ENCODE data around the gene TCEANC2.

DNA sequence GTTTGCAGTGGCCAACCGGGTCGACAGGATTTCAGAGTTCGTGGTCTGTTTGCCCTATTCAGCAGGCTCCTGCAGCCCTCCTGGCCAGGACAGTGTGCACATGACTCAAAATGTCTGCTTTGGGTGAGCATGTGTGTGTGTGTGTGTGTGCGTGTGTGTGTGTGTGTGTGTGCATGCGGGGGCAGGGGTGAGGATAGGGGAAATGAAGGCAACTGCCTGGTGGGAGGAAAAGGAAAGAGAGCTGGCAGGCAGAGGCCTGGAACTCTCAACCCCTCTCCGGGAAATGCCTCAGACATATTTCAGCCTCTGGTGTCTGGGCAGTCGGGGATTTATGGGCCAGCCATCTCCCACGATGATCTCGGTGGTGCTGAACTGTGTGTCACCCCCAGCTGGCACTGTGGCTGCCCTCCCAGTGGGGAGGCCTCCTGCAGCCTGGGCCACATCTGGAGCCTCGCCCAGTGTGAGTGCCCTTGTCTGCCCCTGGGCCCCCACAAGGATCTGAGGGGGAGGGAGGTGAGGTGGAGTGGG, 84.2 kb downstream of the TCEANC2 start:
- TF ChIP-seq, protein P1, sequence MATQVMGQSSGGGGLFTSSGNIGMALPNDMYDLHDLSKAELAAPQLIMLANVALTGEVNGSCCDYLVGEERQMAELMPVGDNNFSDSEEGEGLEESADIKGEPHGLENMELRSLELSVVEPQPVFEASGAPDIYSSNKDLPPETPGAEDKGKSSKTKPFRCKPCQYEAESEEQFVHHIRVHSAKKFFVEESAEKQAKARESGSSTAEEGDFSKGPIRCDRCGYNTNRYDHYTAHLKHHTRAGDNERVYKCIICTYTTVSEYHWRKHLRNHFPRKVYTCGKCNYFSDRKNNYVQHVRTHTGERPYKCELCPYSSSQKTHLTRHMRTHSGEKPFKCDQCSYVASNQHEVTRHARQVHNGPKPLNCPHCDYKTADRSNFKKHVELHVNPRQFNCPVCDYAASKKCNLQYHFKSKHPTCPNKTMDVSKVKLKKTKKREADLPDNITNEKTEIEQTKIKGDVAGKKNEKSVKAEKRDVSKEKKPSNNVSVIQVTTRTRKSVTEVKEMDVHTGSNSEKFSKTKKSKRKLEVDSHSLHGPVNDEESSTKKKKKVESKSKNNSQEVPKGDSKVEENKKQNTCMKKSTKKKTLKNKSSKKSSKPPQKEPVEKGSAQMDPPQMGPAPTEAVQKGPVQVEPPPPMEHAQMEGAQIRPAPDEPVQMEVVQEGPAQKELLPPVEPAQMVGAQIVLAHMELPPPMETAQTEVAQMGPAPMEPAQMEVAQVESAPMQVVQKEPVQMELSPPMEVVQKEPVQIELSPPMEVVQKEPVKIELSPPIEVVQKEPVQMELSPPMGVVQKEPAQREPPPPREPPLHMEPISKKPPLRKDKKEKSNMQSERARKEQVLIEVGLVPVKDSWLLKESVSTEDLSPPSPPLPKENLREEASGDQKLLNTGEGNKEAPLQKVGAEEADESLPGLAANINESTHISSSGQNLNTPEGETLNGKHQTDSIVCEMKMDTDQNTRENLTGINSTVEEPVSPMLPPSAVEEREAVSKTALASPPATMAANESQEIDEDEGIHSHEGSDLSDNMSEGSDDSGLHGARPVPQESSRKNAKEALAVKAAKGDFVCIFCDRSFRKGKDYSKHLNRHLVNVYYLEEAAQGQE (IDR thresholded peaks at IDR 0.05; ENCODE audit: insufficient read depth in 1 of 2, low read depth in 2 of 2, low read length in 2 of 2): no peak
- TF ChIP-seq POLR2AphosphoS5 (IDR thresholded peaks at IDR 0.05; ENCODE audit: low read depth, low read length) (no peak), FOXP2 (optimal IDR thresholded peaks at IDR 0.05; ENCODE audit: borderline replicate concordance, extremely low read depth, extremely low read length, insufficient read depth) (no peak)
